Measurements from ENCODE around the gene RELT.

Gene RELT

DNA sequence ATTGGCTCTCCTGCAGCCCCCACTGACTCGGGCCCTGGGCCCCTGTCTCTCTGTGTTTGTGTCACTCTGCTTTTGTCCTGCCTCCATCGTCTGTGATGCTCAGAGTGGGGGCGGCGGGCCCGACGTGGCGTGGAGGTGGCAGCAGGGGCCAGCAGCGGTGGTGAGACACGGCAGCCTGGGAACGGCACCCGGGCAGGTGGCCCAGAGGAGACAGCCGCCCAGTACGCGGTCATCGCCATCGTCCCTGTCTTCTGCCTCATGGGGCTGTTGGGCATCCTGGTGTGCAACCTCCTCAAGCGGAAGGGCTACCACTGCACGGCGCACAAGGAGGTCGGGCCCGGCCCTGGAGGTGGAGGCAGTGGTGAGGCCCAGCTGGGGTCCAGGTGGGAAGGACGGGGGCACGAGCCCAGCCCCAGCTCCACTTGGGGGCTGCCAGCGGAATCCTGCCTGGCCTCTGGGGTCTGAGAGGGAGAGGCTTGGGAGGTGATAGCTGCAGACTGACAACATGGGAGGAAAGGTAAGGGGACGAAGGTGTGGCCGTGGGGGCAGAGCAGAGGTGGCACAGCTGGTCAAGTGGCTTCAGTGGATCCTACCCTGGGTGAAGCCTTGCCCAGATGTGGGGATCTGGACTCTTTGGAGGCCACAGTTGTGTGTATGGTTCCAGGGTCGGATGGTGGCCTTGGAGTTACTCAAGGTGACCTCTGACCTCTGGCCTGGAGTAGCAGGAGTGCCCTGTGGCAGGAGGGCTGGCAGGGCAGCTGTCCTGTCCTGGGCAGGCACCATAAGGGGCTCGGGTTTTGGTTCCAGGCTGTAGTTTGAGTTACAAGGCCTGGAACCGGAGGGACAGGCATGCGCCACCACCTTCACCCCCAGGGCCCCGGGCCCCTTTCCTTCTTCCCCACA, 16.2 kb downstream of the RELT start:
- no peak for DNase-seq

DNA sequence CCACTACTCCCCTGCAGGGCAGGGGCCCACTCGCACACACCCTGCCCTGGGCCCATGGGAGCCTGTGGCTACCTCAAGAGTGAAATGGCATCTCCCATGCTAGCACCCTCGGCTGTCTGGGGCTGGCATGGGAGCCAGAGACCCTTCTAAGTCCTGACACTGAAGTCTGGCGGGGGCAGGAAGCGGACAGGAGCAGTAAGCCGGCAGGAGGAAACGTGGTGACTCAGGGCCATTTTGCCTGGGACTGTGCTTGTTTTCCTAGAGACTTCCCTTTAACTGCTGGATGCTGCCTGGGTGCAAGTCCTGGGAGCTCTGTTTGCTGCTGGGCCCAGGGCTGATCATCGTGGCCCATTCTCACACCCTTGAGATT, 16.8 kb downstream of the RELT start:
- no peak for DNase-seq

- DNase-seq: peak; percentile 61 to 92
Measured at GRCh38 chr11:73393479-73394415, 17.5 kb downstream of the RELT start.

DNA sequence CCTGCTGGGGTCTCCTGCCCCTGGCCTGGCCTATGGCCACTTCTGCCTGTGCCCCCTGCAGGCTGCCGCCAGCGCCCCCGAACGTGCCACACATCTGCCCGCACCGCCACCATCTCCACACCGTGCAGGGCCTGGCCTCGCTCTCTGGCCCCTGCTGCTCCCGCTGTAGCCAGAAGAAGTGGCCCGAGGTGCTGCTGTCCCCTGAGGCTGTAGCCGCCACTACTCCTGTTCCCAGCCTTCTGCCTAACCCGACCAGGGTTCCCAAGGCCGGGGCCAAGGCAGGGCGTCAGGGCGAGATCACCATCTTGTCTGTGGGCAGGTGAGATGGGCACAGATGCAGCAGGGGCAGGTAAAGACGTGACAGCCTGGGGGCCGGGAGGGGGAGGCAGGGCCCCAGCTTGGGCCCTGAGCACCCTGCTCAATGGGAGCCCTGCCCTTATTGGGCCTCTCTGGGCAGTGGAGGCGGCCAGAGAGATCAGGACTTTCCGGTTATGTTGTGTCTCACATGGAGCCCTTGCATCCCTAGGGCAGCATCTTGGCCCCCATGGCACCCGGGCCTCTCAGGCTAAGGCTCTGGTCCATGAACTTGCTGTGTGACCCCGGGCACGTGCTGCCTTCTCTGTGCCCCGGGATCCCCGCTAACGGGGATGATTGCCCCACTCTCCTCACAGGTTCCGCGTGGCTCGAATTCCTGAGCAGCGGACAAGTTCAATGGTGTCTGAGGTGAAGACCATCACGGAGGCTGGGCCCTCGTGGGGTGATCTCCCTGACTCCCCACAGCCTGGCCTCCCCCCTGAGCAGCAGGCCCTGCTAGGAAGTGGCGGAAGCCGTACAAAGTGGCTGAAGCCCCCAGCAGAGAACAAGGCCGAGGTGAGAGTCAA, 18.5 kb downstream of the RELT start:
- DNase-seq: no peak

- no peak for DNase-seq
Measured at GRCh38 chr11:73395297-73396208, 19.4 kb downstream of the RELT start.

DNA sequence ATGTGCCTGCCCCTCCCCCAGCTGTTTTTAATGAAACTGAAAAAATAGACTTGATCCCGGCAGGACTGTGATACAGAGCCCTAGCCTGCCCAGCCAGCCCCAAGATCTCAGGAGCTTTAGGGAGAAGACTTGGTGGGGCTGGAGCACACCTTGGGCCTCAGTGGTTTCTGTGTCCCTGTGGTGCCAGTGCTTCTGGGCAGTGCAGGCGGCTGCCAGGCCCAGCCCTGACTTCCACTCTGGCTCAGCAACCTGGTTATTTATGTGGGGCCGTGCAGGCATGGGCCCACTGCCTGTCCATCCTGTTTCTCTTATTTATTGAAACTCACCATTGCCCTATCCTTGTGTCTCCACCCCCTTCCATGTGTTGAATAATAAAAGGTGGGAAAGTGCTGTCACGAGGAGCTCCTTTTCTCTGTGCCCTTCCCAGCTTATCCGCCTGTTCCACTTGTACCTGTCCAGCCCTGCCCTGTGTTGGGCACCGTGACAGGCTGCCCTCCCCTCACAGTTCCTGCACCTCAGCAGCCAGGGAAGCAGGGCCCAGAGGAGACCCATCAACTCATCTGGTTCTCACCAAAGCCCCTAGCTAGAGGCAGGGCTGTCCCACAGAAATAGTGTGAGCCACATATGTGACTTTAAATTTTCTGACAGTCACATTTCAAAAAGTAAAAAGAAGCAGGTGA, 20.2 kb downstream of the RELT start:
- DNase-seq: no peak

- no peak for DNase-seq
Measured at GRCh38 chr11:73396985-73397384, 20.8 kb downstream of the RELT start.

DNA sequence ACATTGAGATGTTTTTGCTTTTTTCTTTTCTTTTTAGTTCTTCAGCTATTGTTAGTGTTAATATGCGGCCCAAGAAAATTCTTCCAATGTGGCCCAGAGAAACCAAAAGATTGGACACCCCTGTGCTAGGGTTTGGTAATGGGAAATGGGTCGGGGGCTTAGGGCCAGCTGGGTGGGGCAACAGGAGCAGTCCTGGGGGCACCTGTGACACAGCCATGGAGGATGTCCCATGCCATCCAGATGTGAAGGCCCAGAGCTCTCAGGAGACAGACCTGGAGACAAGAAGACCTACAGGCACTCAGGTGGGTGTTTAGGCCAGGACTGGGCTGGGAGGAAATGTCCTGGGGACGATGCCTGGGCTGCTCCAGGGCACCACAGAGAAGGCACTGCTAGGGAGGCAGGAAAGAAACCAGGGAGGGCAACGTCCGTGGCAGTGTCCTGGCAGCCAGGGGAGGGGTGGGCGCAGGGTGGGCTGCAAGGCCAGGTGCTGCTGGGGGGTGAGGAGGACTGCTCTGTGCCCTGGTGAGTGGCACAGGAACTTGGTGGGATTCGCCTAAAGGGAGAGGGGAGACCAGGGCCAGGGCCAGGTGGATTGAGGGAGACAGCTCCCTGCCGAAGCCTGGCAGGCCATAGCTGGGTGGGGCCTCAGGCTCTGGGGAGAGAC, 21.4 kb downstream of the RELT start:
- no peak for DNase-seq

DNA sequence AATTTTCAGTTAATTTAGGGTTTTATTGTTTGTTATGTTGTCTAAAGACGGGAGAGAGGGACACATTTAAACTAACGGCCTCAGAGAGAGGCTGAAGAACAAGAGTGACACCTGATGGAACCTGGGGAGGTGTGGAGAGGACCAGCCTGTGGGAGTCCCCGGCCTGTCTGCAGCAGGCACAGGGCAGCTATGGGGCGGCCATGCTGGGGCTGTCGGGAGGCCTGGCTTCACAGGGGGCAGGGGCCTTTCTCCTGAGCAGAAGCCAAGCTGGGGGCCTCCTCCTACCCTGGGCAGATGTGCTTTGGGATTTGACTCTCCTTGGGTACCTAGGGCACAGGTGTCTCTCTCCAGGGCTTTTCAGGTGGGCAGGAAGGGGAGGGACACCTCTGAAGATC, 21.9 kb downstream of the RELT start:
- no peak for DNase-seq

DNA sequence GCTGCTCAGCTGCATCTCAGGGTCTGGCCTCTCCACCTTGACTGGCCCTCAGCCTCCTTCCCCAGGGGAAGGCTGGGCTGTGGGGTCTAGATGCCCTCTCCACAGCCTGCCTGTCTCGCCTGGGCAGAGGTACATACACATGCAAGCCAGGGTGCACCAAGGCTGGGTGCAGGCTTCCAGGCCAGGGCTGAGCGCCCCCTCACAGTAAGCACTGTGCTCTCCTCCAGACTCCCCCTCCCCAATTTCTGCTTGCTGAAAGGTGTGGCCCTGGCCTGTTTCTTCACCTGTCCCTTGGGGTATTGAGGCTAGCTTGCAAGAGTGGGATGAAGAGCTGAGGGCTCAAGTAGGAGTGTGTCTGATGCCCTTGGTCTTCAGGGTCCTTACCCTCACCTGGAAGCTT, 22.5 kb downstream of the RELT start:
- DNase-seq: no peak

- no peak for DNase-seq
Measured at GRCh38 chr11:73399159-73399590, 23.0 kb downstream of the RELT start.

GRCh38 chr11:73399636-73400035, 23.4 kb downstream of the RELT start:
- DNase-seq: no peak

GRCh38 chr11:73400293-73400692, 24.1 kb downstream of the RELT start:
- no peak for DNase-seq

GRCh38 chr11:73401217-73401923, 25.2 kb downstream of the RELT start:
- no peak for DNase-seq

- no peak for DNase-seq
Measured at GRCh38 chr11:73401924-73402833, 26.0 kb downstream of the RELT start.

GRCh38 chr11:73402834-73403185, 26.6 kb downstream of the RELT start:
- DNase-seq: peak in 1 of 2 experiments; percentile 48

- DNase-seq: no peak
Measured at GRCh38 chr11:73403541-73403940, 27.3 kb downstream of the RELT start.

DNA sequence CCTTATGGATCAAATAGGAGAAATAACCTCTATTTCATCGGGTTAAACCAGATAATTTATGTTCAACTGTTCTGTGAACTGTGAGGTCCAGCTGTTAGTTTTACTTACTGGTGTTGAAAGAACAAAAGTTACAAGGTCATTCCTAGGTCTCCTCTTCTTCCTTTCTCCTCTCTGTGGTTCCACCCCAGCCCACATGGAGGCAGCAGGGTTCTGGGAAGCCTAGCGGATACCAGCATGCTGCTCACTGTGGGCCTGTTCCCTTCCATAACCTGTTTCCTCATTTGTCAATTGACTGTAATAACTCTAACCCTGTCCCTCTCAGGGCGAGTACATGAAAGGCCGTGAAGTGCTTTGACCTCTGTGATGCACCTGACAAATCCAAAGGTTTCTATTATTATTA, 27.8 kb downstream of the RELT start:
- DNase-seq: peak; percentile 16 to 72
